GM06990 (cell line): ENCODE data around the gene MYCN.
"Not testable (repeated sequence)": the region's sequence is repeated elsewhere in the genome, so short reads cannot be mapped to it uniquely, and the experiment has no call there.

Source experiments
- DNase-seq: peaks from one replicate; pipeline ENCODE4 v3.0.0-alpha.2; 2011; ENCODE audit not compliant: insufficient read length; ENCODE audit errors: extremely low read depth
- H3K27me3 ChIP-seq: replicated peaks from 2 replicates; pipeline ENCODE4 v1.6.0; 2011; ENCODE audit warnings: low read length; ENCODE audit not compliant: control insufficient read depth, insufficient read depth
- H3K36me3 ChIP-seq: 2 replicates; pipeline ENCODE4 v1.5.1; 2011; ENCODE audit warnings: low read length; ENCODE audit not compliant: control insufficient read depth, insufficient read depth
- H3K4me3 ChIP-seq: replicated peaks from 2 replicates; pipeline ENCODE4 v1.5.1; 2011; ENCODE audit warnings: low read depth, mild to moderate bottlenecking, control low read depth, low read length
- TF ChIP-seq, protein P1 (sequence below): IDR thresholded peaks from 2 replicates; pipeline ENCODE4 v1.5.1; 2011; ENCODE audit warnings: low read length, control low read depth, mild to moderate bottlenecking, inconsistent platforms; ENCODE audit not compliant: insufficient read depth, poor library complexity, severe bottlenecking

Gene MYCN

GRCh38 chr2:15911686-15912085, 28.7 kb upstream of the MYCN start:
- no peak overlapping the region for H3K4me3 ChIP-seq
- no peaks in the 10 kb centered on the region for H3K27me3 ChIP-seq
- H3K36me3 ChIP-seq, result no peaks in the 10 kb centered on the region
- no peak for DNase-seq
- TF ChIP-seq, protein P1, sequence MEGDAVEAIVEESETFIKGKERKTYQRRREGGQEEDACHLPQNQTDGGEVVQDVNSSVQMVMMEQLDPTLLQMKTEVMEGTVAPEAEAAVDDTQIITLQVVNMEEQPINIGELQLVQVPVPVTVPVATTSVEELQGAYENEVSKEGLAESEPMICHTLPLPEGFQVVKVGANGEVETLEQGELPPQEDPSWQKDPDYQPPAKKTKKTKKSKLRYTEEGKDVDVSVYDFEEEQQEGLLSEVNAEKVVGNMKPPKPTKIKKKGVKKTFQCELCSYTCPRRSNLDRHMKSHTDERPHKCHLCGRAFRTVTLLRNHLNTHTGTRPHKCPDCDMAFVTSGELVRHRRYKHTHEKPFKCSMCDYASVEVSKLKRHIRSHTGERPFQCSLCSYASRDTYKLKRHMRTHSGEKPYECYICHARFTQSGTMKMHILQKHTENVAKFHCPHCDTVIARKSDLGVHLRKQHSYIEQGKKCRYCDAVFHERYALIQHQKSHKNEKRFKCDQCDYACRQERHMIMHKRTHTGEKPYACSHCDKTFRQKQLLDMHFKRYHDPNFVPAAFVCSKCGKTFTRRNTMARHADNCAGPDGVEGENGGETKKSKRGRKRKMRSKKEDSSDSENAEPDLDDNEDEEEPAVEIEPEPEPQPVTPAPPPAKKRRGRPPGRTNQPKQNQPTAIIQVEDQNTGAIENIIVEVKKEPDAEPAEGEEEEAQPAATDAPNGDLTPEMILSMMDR, result no peak

DNA sequence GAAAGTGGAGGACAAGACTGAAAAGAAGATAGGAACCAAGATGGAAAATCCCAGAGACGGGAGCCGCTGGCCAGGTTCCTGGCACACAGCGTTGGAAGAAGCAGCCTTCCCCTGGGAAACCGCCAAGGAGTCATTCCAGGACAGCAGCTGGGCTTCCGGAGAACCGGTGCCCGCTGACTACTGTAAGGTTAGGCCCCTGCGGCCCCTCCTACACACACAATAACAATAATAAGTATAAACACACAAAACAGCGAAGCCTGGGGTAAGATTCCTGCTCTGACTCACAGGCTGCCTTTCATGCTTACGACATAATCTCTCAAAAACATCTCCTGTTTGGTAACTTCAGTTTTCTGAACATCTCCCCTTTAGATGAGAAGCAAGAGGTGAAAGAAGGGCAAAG, 28.1 kb upstream of the MYCN start:
- H3K4me3 ChIP-seq, result no peak overlapping the region
- no peaks in the 10 kb centered on the region for H3K36me3 ChIP-seq
- no peak for DNase-seq
- no peaks in the 10 kb centered on the region for H3K27me3 ChIP-seq
- TF ChIP-seq, protein P1, result no peak

DNA sequence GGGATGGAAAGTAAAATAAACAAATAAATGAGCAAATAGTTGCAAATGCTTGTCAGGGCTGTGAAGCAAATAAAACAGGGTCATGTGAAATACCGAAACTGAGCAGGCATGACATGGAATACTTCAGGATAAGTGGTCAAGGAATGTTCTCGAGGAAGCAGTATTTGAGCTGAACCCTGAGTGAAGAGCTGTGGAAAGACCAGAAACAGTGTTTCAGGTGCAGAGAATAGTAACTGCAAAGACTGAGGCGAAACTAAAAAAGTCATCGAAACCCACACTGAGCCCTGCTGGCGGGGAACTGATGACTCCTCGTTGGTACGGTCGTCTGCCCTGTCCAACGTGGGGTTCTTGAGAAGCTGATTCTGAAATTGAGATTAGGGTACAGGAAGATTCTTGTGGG, 27.2 kb upstream of the MYCN start:
- DNase-seq, result no peak
- Histone ChIP-seq H3K36me3 (no peaks in the 10 kb centered on the region), H3K27me3 (no peaks in the 10 kb centered on the region), H3K4me3 (no peak overlapping the region)
- TF ChIP-seq, protein P1, result no peak

GRCh38 chr2:15914596-15915385, 25.6 kb upstream of the MYCN start:
- H3K36me3 ChIP-seq, result no peaks in the 10 kb centered on the region
- no peak for DNase-seq
- TF ChIP-seq, protein P1, result no peak
- no peak overlapping the region for H3K4me3 ChIP-seq
- no peaks in the 10 kb centered on the region; the same call in 1 of the 2 replicates for H3K27me3 ChIP-seq

DNA sequence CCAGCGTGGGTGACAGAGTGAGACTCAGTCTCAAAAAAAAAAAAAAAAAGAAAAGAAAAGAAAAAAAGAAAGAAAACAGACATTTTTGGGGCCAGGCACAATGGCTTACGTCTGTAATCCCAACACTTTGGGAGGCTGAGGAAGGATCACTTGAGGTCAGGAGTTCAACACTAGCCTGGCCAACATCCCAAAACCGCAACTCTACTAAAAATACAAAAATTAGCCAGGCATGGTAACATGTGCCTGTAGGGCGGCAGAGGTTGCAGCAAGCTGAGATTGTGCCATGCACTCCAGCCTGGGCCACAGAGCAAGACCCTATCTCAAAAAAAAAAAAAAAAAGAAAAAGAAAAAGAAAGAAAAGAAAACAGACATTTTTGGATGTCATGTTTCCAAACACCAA, 24.8 kb upstream of the MYCN start:
- not testable (repeated sequence) for H3K4me3 ChIP-seq, H3K36me3 ChIP-seq, DNase-seq, H3K27me3 ChIP-seq

DNA sequence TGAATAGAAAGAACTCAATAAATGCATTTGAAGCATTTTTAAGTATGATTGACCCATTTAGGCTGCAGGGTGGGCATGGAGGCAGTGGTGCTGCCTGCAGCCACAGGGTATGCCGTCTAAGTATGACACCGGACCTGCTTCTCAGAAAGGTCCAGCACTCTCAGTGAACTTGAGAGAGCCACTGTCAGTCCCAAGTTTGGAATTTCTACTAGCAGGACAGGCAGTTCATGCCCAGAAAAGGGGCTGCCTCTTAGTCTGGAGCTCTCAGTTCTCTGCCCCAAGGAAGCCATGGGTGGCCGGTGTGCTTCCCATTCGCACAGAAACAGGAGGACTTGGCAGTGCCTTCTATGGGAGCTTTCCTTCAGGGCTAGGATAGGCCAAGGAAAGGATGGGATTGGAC, 24.0 kb upstream of the MYCN start:
- H3K27me3 ChIP-seq, result peaks cover 2% of the 10 kb centered on the region
- no peak overlapping the region for H3K4me3 ChIP-seq
- H3K36me3 ChIP-seq, result no peaks in the 10 kb centered on the region
- DNase-seq, result no peak
- TF ChIP-seq, protein P1, result no peak
